Measurements from ENCODE around the gene CRYAB. TPM values are rescaled to one million over a fixed set of nuclear protein-coding genes. Genes with fewer than 3 reads are reported as not detected.

CRYAB gene
- total RNA-seq, 1 experiment from 2014 or later, result not detected

DNA sequence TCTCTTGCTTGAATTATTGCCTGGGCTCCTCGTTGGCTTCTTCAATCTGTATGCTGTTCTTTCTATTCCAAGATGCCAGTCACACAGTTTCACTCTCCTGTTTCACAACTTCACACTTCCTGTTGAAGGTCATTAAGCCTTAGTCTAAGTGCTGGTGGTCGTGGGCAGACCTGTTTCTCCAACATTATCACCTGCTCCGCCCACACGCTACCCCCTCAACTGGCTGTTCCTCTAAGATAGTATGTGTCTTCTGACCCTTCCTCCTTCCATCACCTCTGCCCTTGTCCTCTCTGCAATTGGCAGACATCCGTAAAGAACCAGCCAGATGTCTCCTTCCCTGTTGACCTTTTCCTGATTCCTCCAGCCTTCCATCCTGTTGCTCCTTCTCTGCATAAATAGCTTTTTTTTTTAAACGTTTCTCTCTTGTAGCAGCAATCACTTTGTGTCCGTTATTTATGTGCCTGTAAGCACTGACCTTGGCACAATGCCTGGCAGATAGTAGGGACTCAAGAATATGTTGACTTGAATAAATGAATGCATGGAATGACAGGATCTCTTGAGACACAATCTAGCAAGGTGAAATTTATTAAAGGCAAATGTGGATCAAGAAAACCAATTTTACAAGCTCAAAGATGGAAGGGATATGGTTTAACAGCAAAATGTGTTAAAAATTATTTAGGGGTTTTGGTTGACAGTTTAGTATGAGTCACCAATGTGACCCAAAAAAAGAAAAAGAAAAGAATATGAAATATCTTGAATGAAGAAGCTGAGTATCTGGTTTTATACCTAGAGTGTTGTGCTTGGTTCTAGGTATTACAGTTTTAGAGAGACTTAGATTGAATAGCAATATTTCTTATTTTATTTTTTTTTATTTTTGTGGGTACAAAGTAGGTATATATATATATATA, 38.2 kb upstream of the CRYAB start:
- no peaks in the 10 kb centered on the region for H3K79me2 ChIP-seq (ENCODE audit: low read length)
- DNase-seq (no peak), ATAC-seq (no peak)
- no peaks in the 10 kb centered on the region; the same call in 1 of the 2 replicates for H3K9me2 ChIP-seq (replicated peaks; ENCODE audit: low read length)
- peaks cover 4% of the 10 kb centered on the region for H3F3A ChIP-seq (ENCODE audit: low read length, unreplicated experiment)
- no peak overlapping the region for H3K4me3 ChIP-seq (ENCODE audit: low read length)
- no peak overlapping the region for H3K4me2 ChIP-seq (ENCODE audit: low read length)
- H3K36me3 ChIP-seq (ENCODE audit: low read depth, low read length), result no peaks in the 10 kb centered on the region
- H3K27me3 ChIP-seq (ENCODE audit: low read length), result no peaks in the 10 kb centered on the region
- intact Hi-C loops (cut with micrococcal nuclease), result no loop called here
- H3K4me1 ChIP-seq (ENCODE audit: insufficient read depth, low read length), result no peaks in the 10 kb centered on the region; the same call in 1 of the 2 replicates
- TF ChIP-seq EZH2phosphoT487 (IDR thresholded peaks at IDR 0.05; ENCODE audit: borderline replicate concordance, low read length), result no peak
- TF ChIP-seq, protein P1, sequence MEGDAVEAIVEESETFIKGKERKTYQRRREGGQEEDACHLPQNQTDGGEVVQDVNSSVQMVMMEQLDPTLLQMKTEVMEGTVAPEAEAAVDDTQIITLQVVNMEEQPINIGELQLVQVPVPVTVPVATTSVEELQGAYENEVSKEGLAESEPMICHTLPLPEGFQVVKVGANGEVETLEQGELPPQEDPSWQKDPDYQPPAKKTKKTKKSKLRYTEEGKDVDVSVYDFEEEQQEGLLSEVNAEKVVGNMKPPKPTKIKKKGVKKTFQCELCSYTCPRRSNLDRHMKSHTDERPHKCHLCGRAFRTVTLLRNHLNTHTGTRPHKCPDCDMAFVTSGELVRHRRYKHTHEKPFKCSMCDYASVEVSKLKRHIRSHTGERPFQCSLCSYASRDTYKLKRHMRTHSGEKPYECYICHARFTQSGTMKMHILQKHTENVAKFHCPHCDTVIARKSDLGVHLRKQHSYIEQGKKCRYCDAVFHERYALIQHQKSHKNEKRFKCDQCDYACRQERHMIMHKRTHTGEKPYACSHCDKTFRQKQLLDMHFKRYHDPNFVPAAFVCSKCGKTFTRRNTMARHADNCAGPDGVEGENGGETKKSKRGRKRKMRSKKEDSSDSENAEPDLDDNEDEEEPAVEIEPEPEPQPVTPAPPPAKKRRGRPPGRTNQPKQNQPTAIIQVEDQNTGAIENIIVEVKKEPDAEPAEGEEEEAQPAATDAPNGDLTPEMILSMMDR (conservative IDR thresholded peaks at IDR 0.05; ENCODE audit: low read depth, low read length), result no peak
- no peak for TF ChIP-seq EZH2 (IDR thresholded peaks at IDR 0.05; ENCODE audit: low read length, unreplicated experiment)
- no peak overlapping the region for H3K27ac ChIP-seq (ENCODE audit: low read length)
- H3K9me3 ChIP-seq (ENCODE audit: low read length), result no peaks in the 10 kb centered on the region
- H4K20me1 ChIP-seq (ENCODE audit: low read length), result no peaks in the 10 kb centered on the region
- no peak overlapping the region for H2AFZ ChIP-seq (ENCODE audit: low read length)
- no peak overlapping the region for H3K9ac ChIP-seq (ENCODE audit: low read length)
- ChIA-PET POLR2A (ENCODE audit: unreplicated experiment) (no interaction called here), CTCF (no interaction called here)
- no TSS peak for BruUV-seq (replicated peaks)

DNA sequence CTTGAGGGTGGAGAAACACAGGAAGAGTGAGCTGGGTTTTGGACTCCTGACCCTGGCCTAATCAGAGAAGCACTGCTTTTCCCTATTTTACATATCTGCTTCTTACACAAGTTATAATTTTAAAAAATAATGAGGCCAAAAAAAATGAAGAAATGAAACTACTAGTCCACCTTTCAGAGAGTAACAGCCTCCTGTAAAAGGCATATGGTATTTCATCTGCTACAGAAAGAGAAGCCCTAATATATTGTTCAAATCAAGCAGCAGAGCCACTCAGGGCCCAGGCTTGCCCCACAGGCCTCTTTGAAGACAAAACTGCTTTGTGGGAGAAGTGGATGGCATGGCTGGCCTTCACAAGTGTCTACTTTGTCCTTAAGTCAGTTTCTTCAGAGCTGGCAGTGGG, 35.6 kb upstream of the CRYAB start:
- H3K27ac ChIP-seq (ENCODE audit: low read length), result no peak overlapping the region
- ATAC-seq, result no peak

More for the DNA sequence above, 35.6 kb upstream of the CRYAB start:
- H3K4me2 ChIP-seq (ENCODE audit: low read length), result no peak overlapping the region
- TF ChIP-seq EZH2phosphoT487 (IDR thresholded peaks at IDR 0.05; ENCODE audit: borderline replicate concordance, low read length) (no peak), EZH2 (IDR thresholded peaks at IDR 0.05; ENCODE audit: low read length, unreplicated experiment) (no peak)
- TF ChIP-seq, protein P1 (conservative IDR thresholded peaks at IDR 0.05; ENCODE audit: low read depth, low read length), result no peak
- H3K4me1 ChIP-seq (ENCODE audit: insufficient read depth, low read length), result peaks cover 9% of the 10 kb centered on the region
- no peaks in the 10 kb centered on the region for H3K79me2 ChIP-seq (ENCODE audit: low read length)
- peaks cover 4% of the 10 kb centered on the region for H3F3A ChIP-seq (ENCODE audit: low read length, unreplicated experiment)
- ChIA-PET POLR2A (ENCODE audit: unreplicated experiment) (no interaction called here), CTCF (no interaction called here)
- DNase-seq, result no peak
- BruUV-seq (replicated peaks), result no TSS peak
- no peak overlapping the region for H3K4me3 ChIP-seq (ENCODE audit: low read length)
- no peaks in the 10 kb centered on the region for H4K20me1 ChIP-seq (ENCODE audit: low read length)
- no peaks in the 10 kb centered on the region for H3K36me3 ChIP-seq (ENCODE audit: low read depth, low read length)
- no peaks in the 10 kb centered on the region for H3K9me3 ChIP-seq (ENCODE audit: low read length)
- intact Hi-C loops (cut with micrococcal nuclease), result no loop called here
- no peaks in the 10 kb centered on the region for H3K27me3 ChIP-seq (ENCODE audit: low read length)
- no peaks in the 10 kb centered on the region; the same call in 1 of the 2 replicates for H3K9me2 ChIP-seq (replicated peaks; ENCODE audit: low read length)
- no peak overlapping the region for H3K9ac ChIP-seq (ENCODE audit: low read length)
- no peak overlapping the region for H2AFZ ChIP-seq (ENCODE audit: low read length)

Measured in PC-3 (cell line).